Ishikawa (cell line): ENCODE data around the gene SPATA33.

Source experiments
- CEBPB ChIP-seq: IDR thresholded peaks from 2 replicates; pipeline ENCODE4 v1.6.1; 2012
- CREB1 ChIP-seq: IDR thresholded peaks from 2 replicates; pipeline ENCODE4 v1.6.1; 2012; ENCODE audit warnings: low read depth
- EGR1 ChIP-seq: IDR thresholded peaks from 2 replicates; pipeline ENCODE4 v1.6.1; 2012
- EP300 ChIP-seq: IDR thresholded peaks from 2 replicates; pipeline ENCODE4 v1.6.1; 2012; ENCODE audit warnings: borderline replicate concordance
- FOXM1 ChIP-seq: IDR thresholded peaks from 2 replicates; pipeline ENCODE4 v1.6.1; 2012; ENCODE audit warnings: low read depth, borderline replicate concordance
- NFIC ChIP-seq: IDR thresholded peaks from 2 replicates; pipeline ENCODE4 v1.6.1; 2012
- RAD21 ChIP-seq: IDR thresholded peaks from 2 replicates; pipeline ENCODE4 v1.6.1; 2012; ENCODE audit warnings: low read depth
- TAF1 ChIP-seq: IDR thresholded peaks from 2 replicates; pipeline ENCODE4 v1.6.1; 2012; ENCODE audit warnings: low read depth, mild to moderate bottlenecking
- TCF12 ChIP-seq: IDR thresholded peaks from 2 replicates; pipeline ENCODE4 v1.6.1; 2012; ENCODE audit warnings: low read depth
- TEAD4 ChIP-seq: IDR thresholded peaks from 2 replicates; pipeline ENCODE4 v1.6.1; 2012
- YY1 ChIP-seq: IDR thresholded peaks from 2 replicates; pipeline ENCODE4 v1.6.1; 2012; ENCODE audit warnings: low read depth
- ZBTB7A ChIP-seq: IDR thresholded peaks from 2 replicates; pipeline ENCODE4 v1.6.1; 2012; ENCODE audit warnings: low read depth
- TF ChIP-seq, protein P1 (sequence below): IDR thresholded peaks from 2 replicates; pipeline ENCODE4 v1.6.1; 2012
- TF ChIP-seq, protein P2 (sequence below): IDR thresholded peaks from 2 replicates; pipeline ENCODE4 v1.6.1; 2012; ENCODE audit warnings: low read depth, mild to moderate bottlenecking
- TF ChIP-seq, protein P3 (sequence below): IDR thresholded peaks from 2 replicates; pipeline ENCODE4 v1.6.1; 2012

Gene SPATA33

DNA sequence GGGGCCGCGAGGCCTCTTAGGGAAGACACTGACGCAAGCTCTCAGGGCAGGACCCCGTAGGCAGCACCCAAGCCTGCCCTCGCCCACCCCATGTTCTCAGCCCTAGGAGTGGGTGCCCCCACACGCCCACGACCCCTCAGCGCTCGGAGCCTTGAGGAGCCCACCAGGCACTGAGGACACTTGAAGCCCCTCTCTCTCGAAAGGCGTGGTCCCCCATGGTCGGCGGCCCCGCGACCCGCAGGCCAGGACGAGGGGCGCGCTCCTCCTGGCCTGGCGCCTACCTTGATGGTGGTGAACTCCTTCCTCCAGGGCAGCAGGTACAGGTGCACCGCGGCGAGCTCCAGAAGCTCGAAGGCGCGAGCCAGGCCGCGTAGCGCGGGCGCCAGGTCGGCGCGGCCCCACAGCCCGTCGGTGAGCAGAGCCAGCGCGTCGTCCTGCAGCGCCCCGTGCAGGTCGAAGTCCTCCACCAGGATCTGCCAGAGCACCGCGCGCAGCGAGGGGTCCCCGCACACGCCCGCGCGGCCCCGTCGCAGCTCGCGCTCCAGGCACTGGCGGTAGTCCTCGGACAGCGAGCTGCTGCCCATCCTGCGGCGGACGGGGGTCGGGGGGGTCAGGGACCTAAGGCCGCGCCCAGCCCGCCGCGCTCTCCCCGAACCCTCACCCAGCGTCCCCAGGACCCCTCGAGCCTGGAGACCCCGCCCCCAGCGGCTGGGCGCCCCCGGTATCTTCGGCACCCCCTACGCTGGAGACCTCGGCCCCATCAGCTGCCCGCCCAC lies 43.2 kb downstream of the SPATA33 start:
- TF ChIP-seq ZBTB7A (peak; percentile 91), EGR1 (no peak), TEAD4 (peak; percentile 22; the same call in 1 of the 2 replicates), RAD21 (peak; percentile 41; the same call in 1 of the 2 replicates)
- TF ChIP-seq, protein P1, sequence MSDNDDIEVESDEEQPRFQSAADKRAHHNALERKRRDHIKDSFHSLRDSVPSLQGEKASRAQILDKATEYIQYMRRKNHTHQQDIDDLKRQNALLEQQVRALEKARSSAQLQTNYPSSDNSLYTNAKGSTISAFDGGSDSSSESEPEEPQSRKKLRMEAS = peak; percentile 82
- TF ChIP-seq, protein P2, sequence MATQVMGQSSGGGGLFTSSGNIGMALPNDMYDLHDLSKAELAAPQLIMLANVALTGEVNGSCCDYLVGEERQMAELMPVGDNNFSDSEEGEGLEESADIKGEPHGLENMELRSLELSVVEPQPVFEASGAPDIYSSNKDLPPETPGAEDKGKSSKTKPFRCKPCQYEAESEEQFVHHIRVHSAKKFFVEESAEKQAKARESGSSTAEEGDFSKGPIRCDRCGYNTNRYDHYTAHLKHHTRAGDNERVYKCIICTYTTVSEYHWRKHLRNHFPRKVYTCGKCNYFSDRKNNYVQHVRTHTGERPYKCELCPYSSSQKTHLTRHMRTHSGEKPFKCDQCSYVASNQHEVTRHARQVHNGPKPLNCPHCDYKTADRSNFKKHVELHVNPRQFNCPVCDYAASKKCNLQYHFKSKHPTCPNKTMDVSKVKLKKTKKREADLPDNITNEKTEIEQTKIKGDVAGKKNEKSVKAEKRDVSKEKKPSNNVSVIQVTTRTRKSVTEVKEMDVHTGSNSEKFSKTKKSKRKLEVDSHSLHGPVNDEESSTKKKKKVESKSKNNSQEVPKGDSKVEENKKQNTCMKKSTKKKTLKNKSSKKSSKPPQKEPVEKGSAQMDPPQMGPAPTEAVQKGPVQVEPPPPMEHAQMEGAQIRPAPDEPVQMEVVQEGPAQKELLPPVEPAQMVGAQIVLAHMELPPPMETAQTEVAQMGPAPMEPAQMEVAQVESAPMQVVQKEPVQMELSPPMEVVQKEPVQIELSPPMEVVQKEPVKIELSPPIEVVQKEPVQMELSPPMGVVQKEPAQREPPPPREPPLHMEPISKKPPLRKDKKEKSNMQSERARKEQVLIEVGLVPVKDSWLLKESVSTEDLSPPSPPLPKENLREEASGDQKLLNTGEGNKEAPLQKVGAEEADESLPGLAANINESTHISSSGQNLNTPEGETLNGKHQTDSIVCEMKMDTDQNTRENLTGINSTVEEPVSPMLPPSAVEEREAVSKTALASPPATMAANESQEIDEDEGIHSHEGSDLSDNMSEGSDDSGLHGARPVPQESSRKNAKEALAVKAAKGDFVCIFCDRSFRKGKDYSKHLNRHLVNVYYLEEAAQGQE = no peak

DNA sequence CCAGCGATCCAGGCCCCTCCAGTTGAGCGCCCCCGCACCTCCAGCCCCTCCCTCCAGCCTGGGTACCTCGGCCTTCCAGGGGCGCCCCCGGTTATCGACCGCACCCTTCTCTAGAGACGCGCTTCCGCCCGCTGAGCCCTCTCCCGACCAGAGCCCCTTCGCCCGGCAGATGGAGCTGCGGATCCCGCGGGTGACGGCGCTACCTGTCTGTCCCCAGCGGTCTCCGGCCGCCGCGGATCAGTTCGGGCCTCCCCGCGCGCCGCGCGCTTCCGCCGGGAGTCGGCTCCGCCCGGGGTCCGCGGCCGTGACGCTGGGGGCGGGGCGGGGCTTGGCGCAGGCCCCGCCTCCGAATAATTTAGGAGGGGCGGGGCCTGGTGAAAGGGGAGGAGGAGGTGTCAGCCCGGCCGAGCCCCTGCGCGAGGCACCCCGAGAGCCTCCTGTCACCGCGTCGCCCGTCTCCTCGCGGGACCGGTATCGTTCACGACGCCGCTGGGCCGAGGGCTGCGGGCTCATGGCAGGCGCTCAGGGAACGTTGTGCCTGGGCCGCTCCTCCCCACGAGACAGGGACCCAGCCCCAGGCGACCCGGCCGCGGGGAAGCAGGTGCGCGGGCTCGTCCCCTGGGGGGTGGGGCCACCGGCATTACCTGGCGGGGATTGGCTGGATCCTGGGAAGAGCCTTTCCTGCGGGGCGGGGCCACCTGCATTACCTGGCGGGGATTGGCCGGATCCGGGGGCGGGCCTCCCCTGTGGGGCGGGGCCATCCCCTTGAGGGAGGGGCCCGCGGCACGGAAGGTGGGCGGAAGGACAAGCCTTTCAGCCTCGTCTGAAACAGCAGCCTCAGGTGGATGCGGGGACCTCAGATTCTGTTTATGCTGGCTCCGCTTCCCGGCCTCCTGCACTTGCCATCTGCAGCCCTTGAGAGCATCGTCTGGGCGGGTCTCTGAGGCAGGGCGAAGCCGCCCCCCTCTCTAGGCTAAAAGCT lies 44.1 kb downstream of the SPATA33 start, which contains the start of gene SPATA2L:
Gene SPATA2L, minus strand, starts transcription at position 281 of the 982 bp plus-strand sequence. CDS start 473 bp downstream, outside the sequence.
- TF ChIP-seq TCF12 (no peak), EGR1 (peak; percentile 63), TAF1 (peak; percentile 64; the same call in 1 of the 2 replicates), NFIC (no peak), CREB1 (no peak), RAD21 (no peak; the same call in 1 of the 2 replicates), EP300 (no peak), ZBTB7A (no peak), YY1 (0 out of 2 replicates have a peak, but pooled peaks have one; percentile 23), FOXM1 (no peak), CEBPB (no peak), TEAD4 (no peak)
- TF ChIP-seq, protein P3, sequence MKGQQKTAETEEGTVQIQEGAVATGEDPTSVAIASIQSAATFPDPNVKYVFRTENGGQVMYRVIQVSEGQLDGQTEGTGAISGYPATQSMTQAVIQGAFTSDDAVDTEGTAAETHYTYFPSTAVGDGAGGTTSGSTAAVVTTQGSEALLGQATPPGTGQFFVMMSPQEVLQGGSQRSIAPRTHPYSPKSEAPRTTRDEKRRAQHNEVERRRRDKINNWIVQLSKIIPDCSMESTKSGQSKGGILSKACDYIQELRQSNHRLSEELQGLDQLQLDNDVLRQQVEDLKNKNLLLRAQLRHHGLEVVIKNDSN = no peak
- TF ChIP-seq, protein P1 = peak; percentile 66
- TF ChIP-seq, protein P2 = no peak

DNA sequence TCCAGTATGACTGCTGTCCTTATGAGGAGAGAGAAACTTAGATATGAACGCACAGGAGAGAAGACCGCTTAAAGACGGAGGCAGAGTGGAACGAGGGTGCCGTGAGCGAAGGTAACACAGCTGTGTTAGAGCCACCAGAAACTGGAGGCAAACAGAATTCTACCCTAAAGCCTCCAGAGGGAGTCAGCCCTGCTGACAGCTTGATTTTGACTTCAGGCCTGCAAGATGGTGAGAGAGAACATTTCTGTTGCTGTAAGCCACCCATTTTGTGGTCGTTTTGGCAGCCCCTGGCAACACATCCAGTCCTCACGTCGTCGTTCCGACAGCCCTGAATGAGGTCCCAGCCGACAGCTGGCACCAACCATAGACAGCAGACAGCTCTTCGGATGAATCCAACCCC lies 46.6 kb downstream of the SPATA33 start:
- TF ChIP-seq CREB1 (no peak), RAD21 (no peak), FOXM1 (no peak), TCF12 (no peak), NFIC (no peak), TEAD4 (no peak), EGR1 (no peak), TAF1 (no peak), YY1 (no peak), ZBTB7A (no peak)
- TF ChIP-seq, protein P2 = no peak
- TF ChIP-seq, protein P1 = no peak
